Naive thymus-derived CD8-positive, alpha-beta T cell (primary cell): ENCODE measurements around the gene FREM2. TPM values are rescaled to one million over a fixed set of nuclear protein-coding genes. Genes with fewer than 3 reads are reported as not detected.

Experiments
- ATAC-seq, 2 donors: fragments of 150-1000 bp; cut with Tn5 transposase in 1 of 2; sonication (Bioruptor Pico), chemical (Tn5 transposase) in 1 of 2; 1 replicate in 1 of 2; 2 replicates in 1 of 2; pipeline ENCODE4 v1.10.0; 2021; ENCODE audit warnings: mild to moderate bottlenecking in 2 of 2, moderate library complexity in 2 of 2
- POLR2A ChIA-PET: fragments of 350-600 bp; sonication (Branson Sonifier 250); formaldehyde crosslinking; loops from one replicate; lab custom pipeline; 2021; ENCODE audit warnings: antibody characterized with exemption; lab: Charles Lee
- DNase-seq, 10 donors: peaks; one replicate each; pipeline versions ENCODE4 v3.0.0 to v3.0.0-alpha.2; 2020 to 2022
- H3K27ac Mint-ChIP-seq, 10 donors: one replicate each; pipeline ENCODE4 v1.8.0; 2020 to 2022; ENCODE audit warnings: mild to moderate bottlenecking in 10 of 10, mixed read lengths in 10 of 10, moderate library complexity in 4 of 10, inconsistent platforms in 1 of 10
- H3K27me3 Mint-ChIP-seq, 5 donors: one replicate each; pipeline ENCODE4 v1.8.0; 2021 to 2022; ENCODE audit warnings: mixed read lengths in 5 of 5
- H3K36me3 Mint-ChIP-seq, 3 donors: one replicate each; pipeline ENCODE4 v1.8.0; 2020 to 2022; ENCODE audit warnings: mixed read lengths in 3 of 3, mild to moderate bottlenecking in 2 of 3, inconsistent platforms in 1 of 3
- H3K4me1 Mint-ChIP-seq, 4 donors: one replicate each; pipeline ENCODE4 v1.8.0; 2021 to 2022; ENCODE audit warnings: mixed read lengths in 4 of 4
- H3K4me3 Mint-ChIP-seq, 10 donors: one replicate each; pipeline ENCODE4 v1.8.0; 2020 to 2022; ENCODE audit warnings: mild to moderate bottlenecking in 10 of 10, mixed read lengths in 10 of 10, moderate library complexity in 6 of 10, inconsistent platforms in 1 of 10
- H3K9me3 Mint-ChIP-seq, 9 donors: one replicate each; pipeline ENCODE4 v1.8.0; 2020 to 2022; ENCODE audit warnings: mixed read lengths in 9 of 9, mild to moderate bottlenecking in 3 of 9, inconsistent platforms in 1 of 9, moderate library complexity in 1 of 9
- polyA plus RNA-seq, 3 donors: library from polyadenylated mRNA; unstranded; fragments of 300-500 nt; fragmentation: Illumina TruSeq; gene quantifications; one replicate each; pipeline ENCODE4 v1.2.3, GENCODE V29; 2021
- total RNA-seq, 8 experiments: library from RNA in 2 of 8; stranded (reverse) in 2 of 8; gene quantifications; one replicate each; pipeline ENCODE4 v1.2.3 and lab custom pipeline; 2021 to 2026

FREM2 gene
- total and polyA plus RNA-seq, 5 experiments from 2014 or later, result not detected

- no peak for ATAC-seq
- Mint-ChIP-seq H3K27ac (no peak overlapping the region), H3K9me3 (peaks cover 0 to 2% (median 0%) of the 10 kb centered on the region in 9 donors), H3K4me3 (no peak overlapping the region), H3K27me3 (peaks cover 0 to 11% (median 5%) of the 10 kb centered on the region in 5 donors), H3K36me3 (no peaks in the 10 kb centered on the region), H3K4me1 (no peaks in the 10 kb centered on the region)
- DNase-seq, result no peak
- POLR2A ChIA-PET, result no interaction called here
These were observed 56.6 kb downstream of the FREM2 start for GRCh38 chr13:38743466-38743865.

GRCh38 chr13:38752686-38753085 lies 65.8 kb downstream of the FREM2 start:
- Mint-ChIP-seq H3K9me3 (no peaks in the 10 kb centered on the region), H3K4me3 (no peak overlapping the region), H3K36me3 (no peaks in the 10 kb centered on the region), H3K4me1 (no peaks in the 10 kb centered on the region), H3K27ac (no peak overlapping the region), H3K27me3 (peaks cover 8 to 15% (median 10%) of the 10 kb centered on the region in 5 donors)
- ATAC-seq (no peak), DNase-seq (no peak)
- POLR2A ChIA-PET, result no interaction called here

DNA sequence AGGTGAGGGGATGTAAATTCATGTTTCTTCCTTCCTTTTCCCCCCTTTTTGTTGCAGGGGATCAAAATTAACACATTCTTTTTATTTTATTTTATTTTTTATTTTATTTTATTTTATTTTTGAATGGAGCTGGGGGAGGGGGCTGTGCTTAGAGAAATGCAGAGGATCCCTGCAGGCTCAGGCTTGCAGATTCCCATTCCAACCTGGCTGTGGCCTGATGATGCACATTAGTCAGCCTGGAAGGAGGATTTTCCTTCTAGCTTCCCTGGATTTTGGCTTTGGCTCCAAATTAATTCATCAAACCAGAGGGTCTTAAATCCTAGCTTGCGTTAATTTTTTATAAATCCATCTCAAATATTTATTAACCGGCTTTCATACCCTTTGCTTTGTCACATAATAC lies 67.0 kb downstream of the FREM2 start:
- no peak for ATAC-seq
- H3K27me3 Mint-ChIP-seq, result peaks cover 11 to 27% (median 13%) of the 10 kb centered on the region in 5 donors
- H3K27ac Mint-ChIP-seq, result no peak overlapping the region
- POLR2A ChIA-PET, result no interaction called here
- peaks cover 0 to 5% (median 2%) of the 10 kb centered on the region in 3 donors for H3K36me3 Mint-ChIP-seq
- no peak overlapping the region for H3K4me3 Mint-ChIP-seq
- no peak for DNase-seq
- H3K9me3 Mint-ChIP-seq, result no peaks in the 10 kb centered on the region
- no peaks in the 10 kb centered on the region for H3K4me1 Mint-ChIP-seq

- Mint-ChIP-seq H3K27ac (no peak overlapping the region), H3K4me3 (no peak overlapping the region), H3K27me3 (peaks cover 11 to 30% (median 13%) of the 10 kb centered on the region in 5 donors), H3K36me3 (peaks cover 0 to 5% (median 2%) of the 10 kb centered on the region in 3 donors), H3K9me3 (no peaks in the 10 kb centered on the region), H3K4me1 (no peaks in the 10 kb centered on the region)
- DNase-seq, result no peak
- no peak for ATAC-seq
- POLR2A ChIA-PET, result no interaction called here
These were observed 68.9 kb downstream of the FREM2 start for GRCh38 chr13:38755793-38756192.

GRCh38 chr13:38758277-38758676 lies 71.4 kb downstream of the FREM2 start:
- H3K27ac Mint-ChIP-seq, result no peak overlapping the region
- H3K27me3 Mint-ChIP-seq, result peaks cover 11 to 30% (median 12%) of the 10 kb centered on the region in 5 donors
- POLR2A ChIA-PET, result no interaction called here
- peaks cover 0 to 2% (median 0%) of the 10 kb centered on the region in 9 donors for H3K9me3 Mint-ChIP-seq
- no peaks in the 10 kb centered on the region for H3K4me1 Mint-ChIP-seq
- peaks cover 0 to 5% (median 2%) of the 10 kb centered on the region in 3 donors for H3K36me3 Mint-ChIP-seq
- H3K4me3 Mint-ChIP-seq, result no peak overlapping the region
- ATAC-seq (no peak), DNase-seq (no peak)

DNA sequence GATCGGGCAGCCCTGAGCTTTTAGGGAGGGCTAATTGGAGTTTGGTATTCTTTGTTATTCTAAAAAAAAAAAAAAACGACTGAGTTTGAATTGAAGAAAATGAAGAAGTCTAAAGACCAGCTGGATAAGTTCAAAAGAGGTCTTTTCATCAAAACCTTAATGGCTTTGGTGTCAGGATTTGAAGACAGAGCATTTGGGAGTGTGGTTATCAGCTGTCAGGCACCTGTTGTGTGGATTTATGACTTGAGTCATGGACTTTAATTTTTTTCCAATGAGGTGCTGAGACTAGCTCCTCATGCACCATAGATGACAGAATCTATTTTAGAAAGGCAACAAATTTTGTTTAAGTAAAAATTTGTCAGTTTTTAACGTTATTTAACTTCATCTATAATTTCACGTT lies 72.5 kb downstream of the FREM2 start:
- DNase-seq (no peak), ATAC-seq (no peak)
- POLR2A ChIA-PET, result no interaction called here
- Mint-ChIP-seq H3K27me3 (peaks cover 11 to 30% (median 11%) of the 10 kb centered on the region in 5 donors), H3K27ac (no peak overlapping the region), H3K36me3 (peaks cover 0 to 5% (median 2%) of the 10 kb centered on the region in 3 donors), H3K9me3 (peaks cover 0 to 2% (median 0%) of the 10 kb centered on the region in 9 donors), H3K4me3 (no peak overlapping the region), H3K4me1 (no peaks in the 10 kb centered on the region)

GRCh38 chr13:38763446-38764381 lies 76.8 kb downstream of the FREM2 start:
- ATAC-seq, result no peak
- POLR2A ChIA-PET, result no interaction called here

GRCh38 chr13:38766799-38767198 lies 79.9 kb downstream of the FREM2 start:
- DNase-seq (no peak), ATAC-seq (no peak)
- H3K27me3 Mint-ChIP-seq, result peaks cover 0 to 9% (median 2%) of the 10 kb centered on the region in 5 donors
- H3K9me3 Mint-ChIP-seq, result peaks cover 0 to 2% (median 0%) of the 10 kb centered on the region in 9 donors
- no peaks in the 10 kb centered on the region for H3K36me3 Mint-ChIP-seq
- H3K27ac Mint-ChIP-seq, result no peak overlapping the region
- H3K4me1 Mint-ChIP-seq, result no peaks in the 10 kb centered on the region
- no peak overlapping the region for H3K4me3 Mint-ChIP-seq
- POLR2A ChIA-PET, result no interaction called here

More at GRCh38 chr13:38763446-38764381, 76.8 kb downstream of the FREM2 start:
- Mint-ChIP-seq H3K4me3 (no peak overlapping the region), H3K27me3 (peaks cover 0 to 14% (median 3%) of the 10 kb centered on the region in 5 donors), H3K9me3 (peaks cover 0 to 2% (median 0%) of the 10 kb centered on the region in 9 donors), H3K27ac (no peak overlapping the region), H3K4me1 (no peaks in the 10 kb centered on the region), H3K36me3 (no peaks in the 10 kb centered on the region)
- DNase-seq, result no peak

DNA sequence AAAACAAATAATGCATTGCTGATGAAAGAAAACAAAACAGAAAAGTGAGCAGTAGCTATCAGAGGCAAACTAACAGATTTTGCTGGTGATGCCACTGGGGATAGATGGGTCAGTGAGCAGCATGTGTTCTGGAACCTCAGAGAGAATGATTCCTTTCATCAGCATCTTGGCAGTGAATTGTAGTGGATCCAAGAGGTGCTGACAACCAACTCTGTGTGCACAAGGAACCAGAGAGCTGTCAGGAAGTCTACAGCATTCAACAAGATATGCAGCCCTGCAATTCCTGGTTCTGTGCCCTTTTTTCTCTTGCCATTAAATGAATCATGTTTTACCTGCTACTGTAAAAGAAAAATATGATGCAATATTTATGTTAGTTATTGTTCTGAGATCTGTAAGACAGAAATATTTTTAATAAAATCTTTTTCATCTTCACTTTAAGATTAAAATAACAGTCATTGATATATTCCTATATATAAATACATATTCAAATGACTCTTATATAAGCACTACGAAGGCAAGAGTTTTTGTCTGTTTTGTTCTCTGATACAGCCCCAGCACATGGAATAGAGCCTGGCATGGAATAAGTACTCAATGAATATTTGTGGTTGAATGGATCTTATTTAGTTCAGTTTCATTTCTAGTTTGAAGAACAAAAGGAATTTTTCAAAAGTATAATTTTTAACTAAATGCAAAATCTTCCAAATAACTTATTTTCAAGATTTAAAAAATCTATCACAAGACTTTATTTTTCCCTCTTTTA lies 80.8 kb downstream of the FREM2 start:
- H3K27me3 Mint-ChIP-seq, result peaks cover 0 to 9% (median 2%) of the 10 kb centered on the region in 5 donors
- no peaks in the 10 kb centered on the region for H3K36me3 Mint-ChIP-seq
- no peak overlapping the region for H3K4me3 Mint-ChIP-seq
- DNase-seq (no peak), ATAC-seq (no peak)
- no peaks in the 10 kb centered on the region for H3K9me3 Mint-ChIP-seq
- no peak overlapping the region for H3K27ac Mint-ChIP-seq
- H3K4me1 Mint-ChIP-seq, result no peaks in the 10 kb centered on the region
- POLR2A ChIA-PET, result no interaction called here

- H3K27me3 Mint-ChIP-seq, result peaks cover 0 to 9% (median 4%) of the 10 kb centered on the region in 5 donors
- peaks cover 0 to 2% (median 0%) of the 10 kb centered on the region in 9 donors for H3K9me3 Mint-ChIP-seq
- no peaks in the 10 kb centered on the region for H3K4me1 Mint-ChIP-seq
- no peaks in the 10 kb centered on the region for H3K36me3 Mint-ChIP-seq
- POLR2A ChIA-PET, result no interaction called here
- no peak overlapping the region for H3K27ac Mint-ChIP-seq
- H3K4me3 Mint-ChIP-seq, result no peak overlapping the region
- DNase-seq (no peak), ATAC-seq (no peak)
These were observed 82.6 kb downstream of the FREM2 start for GRCh38 chr13:38769526-38769925.

DNA sequence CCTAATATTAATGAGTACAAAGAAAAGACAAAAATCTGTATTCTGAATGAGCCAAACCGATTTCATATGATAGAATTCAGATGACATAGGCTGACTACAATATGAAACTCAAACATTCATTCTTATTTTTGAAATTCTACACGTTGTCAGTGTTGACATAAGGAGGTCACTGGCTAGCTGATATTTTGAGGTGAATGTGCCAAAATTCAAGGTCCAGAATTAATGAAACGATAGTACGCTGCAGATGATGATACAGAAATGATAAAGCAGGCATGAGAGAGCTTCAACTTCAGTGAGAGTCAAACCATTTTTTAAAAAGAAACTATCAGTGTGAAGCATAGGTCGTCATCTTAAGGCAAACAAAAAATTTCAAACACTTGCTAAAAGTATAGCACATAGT lies 88.2 kb downstream of the FREM2 start:
- POLR2A ChIA-PET, result no interaction called here
- Mint-ChIP-seq H3K27me3 (peaks cover 0 to 5% (median 0%) of the 10 kb centered on the region in 5 donors), H3K9me3 (peaks cover 0 to 10% (median 4%) of the 10 kb centered on the region in 9 donors), H3K4me1 (no peaks in the 10 kb centered on the region), H3K4me3 (no peak overlapping the region), H3K27ac (no peak overlapping the region), H3K36me3 (no peaks in the 10 kb centered on the region)
- no peak for ATAC-seq
- no peak for DNase-seq

GRCh38 chr13:38777347-38778119 lies 90.7 kb downstream of the FREM2 start:
- POLR2A ChIA-PET, result no interaction called here

More at GRCh38 chr13:38777347-38778119, 90.7 kb downstream of the FREM2 start:
- Mint-ChIP-seq H3K36me3 (no peaks in the 10 kb centered on the region), H3K27me3 (peaks cover 0 to 9% (median 0%) of the 10 kb centered on the region in 5 donors), H3K27ac (no peak overlapping the region), H3K4me3 (no peak overlapping the region), H3K4me1 (no peaks in the 10 kb centered on the region), H3K9me3 (peaks cover 0 to 10% (median 4%) of the 10 kb centered on the region in 9 donors)
- ATAC-seq (no peak), DNase-seq (no peak)
